SK-N-SH (cell line): ENCODE results near the gene LILRA1. TPM values are rescaled to one million over a fixed set of nuclear protein-coding genes. Genes with fewer than 3 reads are reported as not detected.
"Not testable (repeated sequence)": the region's sequence is repeated elsewhere in the genome, so short reads cannot be mapped to it uniquely, and the experiment has no call there.

Experiments
- CTCF ChIA-PET: fragments of 300-600, 350-600 bp; formaldehyde crosslinking; extraction: SDS; loops from one replicate; lab custom pipeline; 2021; lab: Yijun Ruan, JAX
- POLR2A ChIA-PET: fragments of 350-600 bp; sonication (Branson Sonifier 250); formaldehyde crosslinking; extraction: SDS; loops from one replicate; lab custom pipeline; 2020; ENCODE audit warnings: antibody characterized with exemption, inconsistent platforms; lab: Yijun Ruan, JAX
- DNase-seq: peaks from one replicate; pipeline ENCODE4 v3.0.0; 2012
- H2AFZ ChIP-seq: fragments of 200-600 bp; sonication (generic); 2 replicates; pipeline ENCODE4 v1.8.1; 2016; ENCODE audit warnings: antibody characterized with exemption, mild to moderate bottlenecking, low read depth
- H3F3A ChIP-seq: fragments of 200-600 bp; sonication (generic); replicated peaks from 2 replicates; pipeline ENCODE3; 2016; ENCODE audit warnings: antibody characterized with exemption, mild to moderate bottlenecking; ENCODE audit not compliant: insufficient read depth
- H3K27ac ChIP-seq, 2 experiments: fragments of 200-500 bp in 1 of 2; fragments of 200-600 bp in 1 of 2; sonication (Bioruptor generic) in 1 of 2; sonication (generic), shearing (Covaris generic) in 1 of 2; 2 replicates each; pipeline versions ENCODE4 v1.5.1 to v1.6.1; 2014 to 2016; ENCODE audit warnings: low read depth in 2 of 2, inconsistent platforms in 1 of 2, low read length in 1 of 2, mild to moderate bottlenecking in 1 of 2, mixed read lengths in 1 of 2
- H3K27me3 ChIP-seq: fragments of 200-600 bp; sonication (generic), shearing (Covaris generic); 2 replicates; pipeline ENCODE4 v1.6.1; 2016; ENCODE audit warnings: mixed run types; ENCODE audit not compliant: insufficient read depth
- H3K36me3 ChIP-seq, 2 experiments: fragments of 200-500 bp in 1 of 2; fragments of 200-600 bp in 1 of 2; sonication (Bioruptor generic) in 1 of 2; sonication (generic) in 1 of 2; replicated peaks in 1 of 2; 2 replicates each; pipeline versions ENCODE3 to v1.5.1; 2014 to 2016; ENCODE audit warnings: low read length in 1 of 2, mild to moderate bottlenecking in 1 of 2; ENCODE audit not compliant: insufficient read depth in 2 of 2, control insufficient read depth in 1 of 2
- H3K4me1 ChIP-seq, 2 experiments: fragments of 200-500 bp in 1 of 2; fragments of 200-600 bp in 1 of 2; sonication (Bioruptor generic) in 1 of 2; sonication (generic), shearing (Covaris generic) in 1 of 2; 2 replicates each; pipeline versions ENCODE4 v1.5.1 to v1.6.1; 2014 to 2016; ENCODE audit warnings: low read depth in 1 of 2, low read length in 1 of 2, mixed run types in 1 of 2; ENCODE audit not compliant: insufficient read depth in 2 of 2, control insufficient read depth in 1 of 2
- H3K4me2 ChIP-seq: fragments of 200-600 bp; sonication (generic), shearing (Covaris generic); 2 replicates; pipeline ENCODE4 v1.6.1; 2017; ENCODE audit warnings: mixed run types
- H3K4me3 ChIP-seq, 2 experiments: fragments of 200-500 bp in 1 of 2; fragments of 200-600 bp in 1 of 2; sonication (Bioruptor generic) in 1 of 2; sonication (generic), shearing (Covaris generic) in 1 of 2; 2 replicates each; pipeline versions ENCODE4 v1.5.1 to v1.8.1; 2014 to 2016; ENCODE audit warnings: low read depth in 2 of 2, inconsistent platforms in 1 of 2, low read length in 1 of 2, mild to moderate bottlenecking in 1 of 2, mixed read lengths in 1 of 2, moderate library complexity in 1 of 2
- H3K79me2 ChIP-seq: fragments of 200-600 bp; sonication (generic); 2 replicates; pipeline ENCODE4 v1.8.1; 2017; ENCODE audit warnings: mild to moderate bottlenecking; ENCODE audit not compliant: insufficient read depth
- H3K9ac ChIP-seq: fragments of 200-600 bp; sonication (generic); 2 replicates; pipeline ENCODE4 v1.6.1; 2017; ENCODE audit warnings: mixed run types
- H3K9me2 ChIP-seq: fragments of 200-600 bp; sonication (generic); 2 replicates; pipeline ENCODE4 v1.6.1; 2017; ENCODE audit warnings: mixed run types
- H3K9me3 ChIP-seq: fragments of 200-600 bp; sonication (generic); 2 replicates; pipeline ENCODE4 v1.6.1; 2017; ENCODE audit warnings: mixed run types, mild to moderate bottlenecking, moderate library complexity
- H4K20me1 ChIP-seq: fragments of 200-600 bp; sonication (generic); 2 replicates; pipeline ENCODE4 v1.6.1; 2017; ENCODE audit warnings: mild to moderate bottlenecking, mixed run types; ENCODE audit not compliant: insufficient read depth
- EP300 ChIP-seq, 2 experiments: IDR thresholded peaks; 2 replicates each; pipeline versions ENCODE4 v1.4.0 to v1.6.1; 2012; ENCODE audit warnings: borderline replicate concordance in 1 of 2, low read depth in 1 of 2, low read length in 1 of 2
- REST ChIP-seq: IDR thresholded peaks from 2 replicates; pipeline ENCODE4 v1.6.1; 2012; ENCODE audit warnings: mild to moderate bottlenecking, low read depth, low read length, moderate library complexity
- SMC3 ChIP-seq: IDR thresholded peaks from 2 replicates; pipeline ENCODE4 v1.6.1; 2012; ENCODE audit warnings: low read depth, low read length, improper control_type of control experiment
- TAF1 ChIP-seq: IDR thresholded peaks from 2 replicates; pipeline ENCODE4 v1.6.1; 2012; ENCODE audit warnings: low read depth, mild to moderate bottlenecking, low read length, moderate library complexity, borderline replicate concordance
- WGBS: methylation state at CpG from one replicate; pipeline ENCODE4 v1.1.6; 2017; ENCODE audit warnings: low lambda C conversion rate; 5-methylcytosine and 5-hydroxymethylcytosine counted together
- polyA plus RNA-seq, 3 experiments: library from polyadenylated mRNA; depleted of rRNA; stranded (reverse); fragments of >200 nt; gene quantifications; 2 replicates each; pipeline ENCODE4 v1.2.3, GENCODE V29; 2012

LILRA1 gene
- polyA plus RNA-seq, 1 of the 3 experiments (the other 2 are of a cell fraction) = not detected

GRCh38 chr19:54622431-54622830 lies 29.0 kb downstream of the LILRA1 start:
- Histone ChIP-seq H3F3A (no peaks in the 10 kb centered on the region), H3K9me3 (no peaks in the 10 kb centered on the region), H3K27ac (no peak overlapping the region), H3K79me2 (no peaks in the 10 kb centered on the region), H3K9me2 (no peaks in the 10 kb centered on the region), H3K4me2 (no peak overlapping the region), H2AFZ (no peak overlapping the region), H3K36me3 (no peaks in the 10 kb centered on the region), H3K4me3 (no peak overlapping the region), H4K20me1 (no peaks in the 10 kb centered on the region), H3K9ac (no peak overlapping the region), H3K27me3 (peaks cover 1% of the 10 kb centered on the region), H3K4me1 (no peaks in the 10 kb centered on the region)
- ChIA-PET POLR2A (no interaction called here), CTCF (no interaction called here)
- DNase-seq = no peak
- TF ChIP-seq REST = no peak
- no peak for TF ChIP-seq EP300 (IDR thresholded peaks at IDR 0.05; ENCODE audit: borderline replicate concordance in 1 of 2, low read depth in 1 of 2, low read length in 1 of 2)
- TF ChIP-seq TAF1 = no peak
- TF ChIP-seq SMC3 = no peak
- WGBS = 2% methylated on average over 4 of the region's 4 CpGs

GRCh38 chr19:54624234-54624633 lies 30.8 kb downstream of the LILRA1 start:
- 0% methylated on average over 2 of the region's 10 CpGs for WGBS
- H3K4me2 ChIP-seq, CTCF ChIA-PET, H3K36me3 ChIP-seq, H3K27ac ChIP-seq, H3K9ac ChIP-seq, H2AFZ ChIP-seq, H3F3A ChIP-seq, H4K20me1 ChIP-seq, POLR2A ChIA-PET, H3K9me2 ChIP-seq, DNase-seq, H3K4me3 ChIP-seq, H3K4me1 ChIP-seq, H3K79me2 ChIP-seq, H3K9me3 ChIP-seq: not testable (repeated sequence)
- H3K27me3 ChIP-seq = peaks cover 19% of the 10 kb centered on the region

DNA sequence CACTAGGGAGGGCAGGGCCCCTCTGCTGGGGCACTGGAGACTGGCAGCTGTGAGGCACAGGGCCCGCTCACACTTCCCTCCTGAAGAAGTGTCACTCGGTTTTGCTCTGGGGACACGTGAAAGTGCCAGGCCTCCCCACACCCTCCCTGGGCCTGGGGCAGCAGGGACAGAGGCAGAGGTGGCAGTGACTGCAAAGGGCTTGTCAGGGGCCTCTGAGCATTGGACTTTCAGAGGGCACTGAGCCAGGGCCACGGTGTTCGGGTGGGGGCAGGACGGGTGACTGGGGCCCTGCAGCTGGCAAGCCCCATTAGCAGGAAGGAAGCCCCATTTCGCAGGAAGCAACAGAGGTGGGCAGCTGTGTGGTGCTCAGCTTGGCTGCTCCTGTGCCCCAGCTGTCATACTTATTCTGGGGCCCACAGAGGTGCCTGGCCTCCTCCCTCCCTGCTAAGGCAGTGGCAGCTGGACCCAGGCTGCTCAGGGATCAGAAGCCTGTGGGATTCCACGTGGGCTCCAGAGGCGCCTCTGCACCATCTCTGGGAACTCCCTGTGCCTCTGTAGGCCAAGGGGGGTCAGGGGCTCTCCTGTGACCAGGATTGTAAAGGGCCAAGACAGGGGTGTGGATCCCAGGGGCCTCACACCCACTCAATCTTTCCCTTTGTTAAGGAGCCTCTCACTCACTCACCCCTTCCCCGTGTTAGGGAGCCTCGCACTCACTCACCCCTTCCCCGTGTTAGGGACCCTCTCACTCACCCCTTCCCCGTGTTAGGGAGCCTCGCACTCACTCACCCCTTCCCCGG lies 31.7 kb downstream of the LILRA1 start:
- H3F3A ChIP-seq, H3K36me3 ChIP-seq, CTCF ChIA-PET, H3K9me3 ChIP-seq, H3K27ac ChIP-seq, H4K20me1 ChIP-seq, H2AFZ ChIP-seq, POLR2A ChIA-PET, H3K79me2 ChIP-seq, DNase-seq, H3K9me2 ChIP-seq, H3K9ac ChIP-seq, H3K4me3 ChIP-seq, H3K4me2 ChIP-seq, H3K4me1 ChIP-seq: not testable (repeated sequence)
- 4% methylated on average over 8 of the region's 15 CpGs for WGBS
- peaks cover 28% of the 10 kb centered on the region for H3K27me3 ChIP-seq
